Suprapubic skin (tissue), 4 donors: ENCODE results near the gene NACC2. TPM values are rescaled to one million over a fixed set of nuclear protein-coding genes. Genes with fewer than 3 reads are reported as not detected.

ENCODE experiments used
- DNase-seq, 2 donors: peaks; one replicate each; pipeline ENCODE4 v3.0.0-alpha.2; 2019; ENCODE audit warnings: low spot score in 2 of 2
- H3K27ac ChIP-seq: fragments of 200-600 bp; sonication (generic); one replicate; pipeline ENCODE4 v1.5.1; 2019
- H3K27me3 ChIP-seq: fragments of 200-600 bp; sonication (generic); one replicate; pipeline ENCODE4 v1.5.1; 2019
- H3K36me3 ChIP-seq: fragments of 200-600 bp; sonication (generic); one replicate; pipeline ENCODE4 v1.5.1; 2019
- H3K4me1 ChIP-seq: fragments of 200-600 bp; sonication (generic); one replicate; pipeline ENCODE4 v1.5.1; 2019
- H3K4me3 ChIP-seq: fragments of 200-600 bp; sonication (generic); one replicate; pipeline ENCODE4 v1.5.1; 2019; ENCODE audit warnings: mild to moderate bottlenecking
- H3K9me3 ChIP-seq: fragments of 200-600 bp; sonication (generic); one replicate; pipeline ENCODE4 v1.5.1; 2019
- CTCF ChIP-seq, 2 donors: fragments of 200-600 bp in 1 of 2; fragments of 450-650 bp in 1 of 2; sonication (generic) in 1 of 2; IDR thresholded peaks; one replicate each; pipeline ENCODE4 v1.5.1; 2016 to 2019; ENCODE audit warnings: antibody characterized with exemption in 2 of 2, mild to moderate bottlenecking in 1 of 2, moderate library complexity in 1 of 2
- EP300 ChIP-seq: sonication (generic); formaldehyde crosslinking; IDR thresholded peaks from one replicate; pipeline ENCODE4 v1.6.1; 2017; ENCODE audit warnings: antibody characterized with exemption
- POLR2A ChIP-seq, 2 donors: fragments of 450-650 bp; IDR thresholded peaks; one replicate each; pipeline ENCODE4 v1.6.1; 2017; ENCODE audit warnings: antibody characterized with exemption in 2 of 2, mild to moderate bottlenecking in 2 of 2, moderate library complexity in 2 of 2
- POLR2AphosphoS5 ChIP-seq, 3 donors: sonication (generic); formaldehyde crosslinking; IDR thresholded peaks; one replicate each; pipeline ENCODE4 v1.6.1; 2017; ENCODE audit warnings: antibody characterized with exemption in 3 of 3
- WGBS: methylation state at CpG from one replicate; pipeline ENCODE4 v1.1.5; 2018; 5-methylcytosine and 5-hydroxymethylcytosine counted together
- total RNA-seq, 4 donors: library from RNA; depleted of rRNA; stranded (reverse); fragments of >200 nt; gene quantifications; one replicate each; pipeline ENCODE4 v1.1.0, GENCODE V29; 2016

Gene NACC2
- total RNA-seq, 4 donors from 2014 or later = 12.1 to 14.9 (median 13.7) TPM

- TF ChIP-seq CTCF (IDR thresholded peaks at IDR 0.05) (no peak), EP300 (no peak), POLR2A (IDR thresholded peaks at IDR 0.05) (no peak), POLR2AphosphoS5 (IDR thresholded peaks at IDR 0.05) (no peak)
- WGBS = 94% methylated on average over 12 of the region's 13 CpGs
- no peaks in the 10 kb centered on the region for H3K27me3 ChIP-seq
- no peak overlapping the region for H3K27ac ChIP-seq
- no peaks in the 10 kb centered on the region for H3K36me3 ChIP-seq
- peak in 1 of 2 donors; percentile 50 for DNase-seq
- peaks cover 25% of the 10 kb centered on the region for H3K4me1 ChIP-seq
- no peak overlapping the region for H3K4me3 ChIP-seq
- H3K9me3 ChIP-seq = no peaks in the 10 kb centered on the region
Measured at GRCh38 chr9:136058084-136058483, 37.0 kb downstream of the NACC2 start.

- TF ChIP-seq EP300 (no peak), POLR2A (IDR thresholded peaks at IDR 0.05) (no peak), POLR2AphosphoS5 (IDR thresholded peaks at IDR 0.05) (no peak), CTCF (IDR thresholded peaks at IDR 0.05) (no peak)
- Histone ChIP-seq H3K27me3 (no peaks in the 10 kb centered on the region), H3K4me3 (no peak overlapping the region), H3K36me3 (no peaks in the 10 kb centered on the region), H3K9me3 (no peaks in the 10 kb centered on the region), H3K4me1 (peaks cover 31% of the 10 kb centered on the region), H3K27ac (no peak overlapping the region)
- WGBS = 93% methylated on average over 24 of the region's 30 CpGs
- DNase-seq = peak in 1 of 2 donors; percentile 76
Measured at GRCh38 chr9:136057236-136058081, 37.6 kb downstream of the NACC2 start.

GRCh38 chr9:136056546-136057235, 38.4 kb downstream of the NACC2 start:
- H3K9me3 ChIP-seq = no peaks in the 10 kb centered on the region
- DNase-seq = no peak
- H3K36me3 ChIP-seq = no peaks in the 10 kb centered on the region
- H3K4me3 ChIP-seq = no peak overlapping the region
- no peak for TF ChIP-seq CTCF (IDR thresholded peaks at IDR 0.05)
- TF ChIP-seq POLR2A (IDR thresholded peaks at IDR 0.05) = no peak
- no peak for TF ChIP-seq EP300
- no peak for TF ChIP-seq POLR2AphosphoS5 (IDR thresholded peaks at IDR 0.05)
- 85% methylated on average over 5 of the region's 25 CpGs for WGBS
- H3K4me1 ChIP-seq = peaks cover 38% of the 10 kb centered on the region
- no peaks in the 10 kb centered on the region for H3K27me3 ChIP-seq
- no peak overlapping the region for H3K27ac ChIP-seq

GRCh38 chr9:136055715-136056545, 39.2 kb downstream of the NACC2 start:
- Histone ChIP-seq H3K27ac (no peak overlapping the region), H3K4me3 (no peak overlapping the region), H3K9me3 (no peaks in the 10 kb centered on the region), H3K36me3 (no peaks in the 10 kb centered on the region), H3K27me3 (no peaks in the 10 kb centered on the region), H3K4me1 (peaks cover 46% of the 10 kb centered on the region)
- no peak for DNase-seq
- WGBS = 75% methylated on average over 22 of the region's 30 CpGs
- TF ChIP-seq POLR2A (IDR thresholded peaks at IDR 0.05) = no peak
- TF ChIP-seq CTCF (IDR thresholded peaks at IDR 0.05) = no peak
- TF ChIP-seq POLR2AphosphoS5 (IDR thresholded peaks at IDR 0.05) = no peak
- no peak for TF ChIP-seq EP300
